ENCODE results near the gene SGMS1.
"Not testable (repeated sequence)": the region's sequence is repeated elsewhere in the genome, so short reads cannot be mapped to it uniquely, and the experiment has no call there.

SGMS1 gene

GRCh38 chr10:50552308-50552707 is 71.4 kb downstream of the SGMS1 start:
- no peaks in the 10 kb centered on the region for H3K9me3 Mint-ChIP-seq (ENCODE audit: low read depth)
- H3K4me1 Mint-ChIP-seq (ENCODE audit: low read depth): peaks cover 50% of the 10 kb centered on the region
- no peaks in the 10 kb centered on the region for H3K27me3 Mint-ChIP-seq
- H3K27ac Mint-ChIP-seq: no peak overlapping the region
- peaks cover 10% of the 10 kb centered on the region for H3K36me3 Mint-ChIP-seq
- no peak overlapping the region for H3K4me3 Mint-ChIP-seq

GRCh38 chr10:50551894-50552293 is 71.9 kb downstream of the SGMS1 start:
- Mint-ChIP-seq H3K36me3 (peaks cover 10% of the 10 kb centered on the region), H3K4me3 (no peak overlapping the region), H3K27ac (no peak overlapping the region), H3K9me3 (ENCODE audit: low read depth) (no peaks in the 10 kb centered on the region), H3K4me1 (ENCODE audit: low read depth) (peaks cover 55% of the 10 kb centered on the region), H3K27me3 (no peaks in the 10 kb centered on the region)

DNA sequence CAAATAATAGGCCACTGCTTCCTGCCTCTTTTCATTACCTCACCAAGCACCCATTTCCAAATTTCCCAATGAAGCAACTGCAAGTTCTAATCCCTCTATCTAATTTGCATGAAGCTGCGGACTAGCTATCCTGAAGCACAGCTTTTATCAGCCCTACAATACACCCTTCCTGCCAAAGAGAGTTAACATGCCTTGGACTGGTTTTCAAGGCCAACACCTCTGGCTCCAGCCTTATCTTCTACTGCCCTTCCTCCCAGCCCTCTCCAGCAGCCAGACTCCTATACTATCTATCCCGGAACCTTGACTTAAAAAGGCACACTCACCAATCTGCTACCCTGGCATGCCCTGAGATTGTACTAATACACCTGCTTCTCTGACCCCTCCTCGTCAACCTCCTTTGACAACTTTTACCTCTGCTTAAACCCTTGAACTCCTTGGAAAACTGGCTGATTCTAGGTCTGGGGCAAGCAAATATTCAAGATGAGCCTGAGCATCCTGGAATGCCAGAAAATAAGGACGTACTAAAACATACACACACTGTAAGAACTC is 73.4 kb downstream of the SGMS1 start:
- no peaks in the 10 kb centered on the region for H3K27me3 Mint-ChIP-seq
- no peaks in the 10 kb centered on the region for H3K9me3 Mint-ChIP-seq (ENCODE audit: low read depth)
- H3K36me3 Mint-ChIP-seq: peaks cover 10% of the 10 kb centered on the region
- H3K4me3 Mint-ChIP-seq: no peak overlapping the region
- H3K27ac Mint-ChIP-seq: no peak overlapping the region
- peaks cover 55% of the 10 kb centered on the region for H3K4me1 Mint-ChIP-seq (ENCODE audit: low read depth)

- H3K4me1 Mint-ChIP-seq (ENCODE audit: low read depth): peaks cover 63% of the 10 kb centered on the region
Observed at GRCh38 chr10:50549186-50549585, 74.6 kb downstream of the SGMS1 start.

DNA sequence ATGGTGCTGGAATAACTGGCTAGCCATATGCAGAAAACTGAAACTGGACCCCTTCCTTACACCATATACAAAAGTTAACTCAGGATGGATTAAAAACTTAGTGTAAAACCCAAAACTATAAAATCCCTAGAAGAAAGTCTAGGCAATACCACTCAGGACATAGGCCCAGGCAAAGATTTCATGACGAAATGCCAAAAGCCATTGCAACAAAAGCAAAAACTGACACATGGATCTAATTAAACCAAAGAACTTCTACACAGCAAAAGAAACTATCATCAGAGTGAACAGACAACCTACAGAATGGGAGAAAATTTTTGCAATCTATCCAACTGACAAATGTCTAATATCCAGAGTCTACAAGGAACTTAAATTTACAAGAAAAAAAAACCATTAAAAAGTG is 75.3 kb downstream of the SGMS1 start:
- Mint-ChIP-seq H3K4me1 (ENCODE audit: low read depth) (peaks cover 64% of the 10 kb centered on the region), H3K36me3 (peaks cover 10% of the 10 kb centered on the region), H3K27ac (peak overlapping the region; percentile 5)
- not testable (repeated sequence) for H3K4me3 Mint-ChIP-seq; H3K27me3 Mint-ChIP-seq; H3K9me3 Mint-ChIP-seq (ENCODE audit: low read depth)

More at GRCh38 chr10:50549186-50549585, 74.6 kb downstream of the SGMS1 start:
- not testable (repeated sequence) for H3K27me3 Mint-ChIP-seq; H3K4me3 Mint-ChIP-seq; H3K27ac Mint-ChIP-seq; H3K9me3 Mint-ChIP-seq (ENCODE audit: low read depth)
- H3K36me3 Mint-ChIP-seq: peaks cover 10% of the 10 kb centered on the region

DNA sequence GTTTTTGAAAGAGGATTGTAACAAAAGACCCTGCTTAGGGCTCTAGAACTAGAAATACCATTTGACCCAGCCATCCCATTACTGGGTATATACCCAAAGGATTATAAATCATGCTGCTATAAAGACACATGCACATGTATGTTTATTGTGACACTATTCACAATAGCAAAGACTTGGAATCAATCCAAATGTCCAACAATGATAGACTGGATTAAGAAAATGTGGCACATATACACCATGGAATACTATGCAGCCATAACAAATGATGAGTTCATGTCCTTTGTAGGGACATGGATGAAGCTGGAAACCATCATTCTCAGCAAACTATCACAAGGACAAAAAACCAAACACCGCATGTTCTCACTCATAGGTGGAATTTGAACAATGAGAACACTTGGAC is 77.5 kb downstream of the SGMS1 start:
- H3K27ac Mint-ChIP-seq: peak overlapping the region; percentile 10
- H3K4me3 Mint-ChIP-seq; H3K27me3 Mint-ChIP-seq; H3K9me3 Mint-ChIP-seq (ENCODE audit: low read depth): not testable (repeated sequence)
- peaks cover 78% of the 10 kb centered on the region for H3K4me1 Mint-ChIP-seq (ENCODE audit: low read depth)
- H3K36me3 Mint-ChIP-seq: peaks cover 10% of the 10 kb centered on the region

GRCh38 chr10:50545846-50546245 is 77.9 kb downstream of the SGMS1 start:
- Mint-ChIP-seq H3K27me3 (no peaks in the 10 kb centered on the region), H3K4me1 (ENCODE audit: low read depth) (peaks cover 79% of the 10 kb centered on the region), H3K4me3 (no peak overlapping the region), H3K9me3 (ENCODE audit: low read depth) (no peaks in the 10 kb centered on the region), H3K27ac (peak overlapping the region; percentile 10), H3K36me3 (peaks cover 12% of the 10 kb centered on the region)

DNA sequence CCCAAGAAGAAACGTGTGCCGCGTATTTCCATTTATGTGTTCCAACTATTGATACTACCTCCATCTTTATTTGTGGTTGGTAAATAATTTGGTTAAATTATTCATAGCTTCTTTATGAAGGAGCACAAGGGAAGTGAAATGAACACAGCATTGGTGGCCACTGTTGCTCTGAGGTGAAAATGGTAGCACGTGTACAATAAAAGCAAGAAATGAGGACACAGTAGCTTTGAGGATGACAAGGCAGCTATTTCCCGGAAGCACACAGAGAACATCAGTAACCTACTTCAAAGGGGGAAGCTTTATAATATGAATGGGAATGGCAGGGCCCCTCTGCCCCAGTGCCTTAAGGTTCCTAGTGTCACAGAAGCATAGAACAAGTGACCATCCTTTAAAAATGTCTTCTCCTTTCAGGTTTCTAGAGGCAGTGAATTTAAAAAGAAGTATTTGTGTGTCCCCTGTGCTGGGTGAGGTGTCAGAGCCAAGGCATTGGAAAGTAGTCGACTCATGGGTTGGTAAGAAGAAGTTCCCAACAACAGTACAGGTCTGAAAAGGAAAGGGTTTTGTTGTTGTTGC is 78.8 kb downstream of the SGMS1 start:
- Mint-ChIP-seq H3K4me3 (no peak overlapping the region), H3K9me3 (ENCODE audit: low read depth) (no peaks in the 10 kb centered on the region), H3K27me3 (no peaks in the 10 kb centered on the region), H3K27ac (peak overlapping the region; percentile 88), H3K36me3 (peaks cover 12% of the 10 kb centered on the region), H3K4me1 (ENCODE audit: low read depth) (peaks cover 85% of the 10 kb centered on the region)

DNA sequence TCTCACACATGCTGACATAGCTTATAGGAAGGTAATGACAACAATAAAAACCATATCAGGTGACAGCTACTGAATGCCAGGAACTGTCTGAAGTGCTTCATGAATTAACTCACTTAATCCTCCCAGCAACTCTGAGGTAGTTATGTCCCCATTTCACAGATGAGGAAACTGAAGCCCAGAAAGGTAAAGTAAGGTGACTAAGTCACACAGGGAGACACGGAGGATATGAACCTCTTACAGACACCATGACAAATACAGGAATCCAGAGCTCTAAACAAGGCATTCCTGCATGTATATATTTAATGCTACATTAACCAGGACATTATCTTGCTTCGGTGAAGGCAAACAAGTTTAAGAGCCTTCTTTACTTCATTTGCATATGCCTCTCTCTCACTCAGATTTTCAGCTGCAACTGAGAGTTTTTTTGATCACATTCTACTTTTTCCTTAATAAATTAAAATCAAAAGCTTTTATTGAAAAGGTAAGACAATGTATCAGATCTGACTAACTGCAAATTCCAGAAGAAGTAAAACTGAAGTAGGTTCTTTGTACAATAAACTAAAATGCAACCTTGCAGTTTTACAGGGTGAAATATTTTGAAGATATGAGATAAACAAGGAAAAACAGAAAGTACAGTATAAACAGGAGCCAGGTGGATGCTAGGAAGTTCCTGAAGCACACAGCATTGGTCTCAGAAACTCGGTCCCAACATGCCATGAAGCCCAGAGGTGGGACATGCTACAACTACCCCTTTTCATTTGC is 79.5 kb downstream of the SGMS1 start:
- Mint-ChIP-seq H3K27ac (peak overlapping the region; percentile 88), H3K4me1 (ENCODE audit: low read depth) (peaks cover 89% of the 10 kb centered on the region), H3K4me3 (no peak overlapping the region)

DNA sequence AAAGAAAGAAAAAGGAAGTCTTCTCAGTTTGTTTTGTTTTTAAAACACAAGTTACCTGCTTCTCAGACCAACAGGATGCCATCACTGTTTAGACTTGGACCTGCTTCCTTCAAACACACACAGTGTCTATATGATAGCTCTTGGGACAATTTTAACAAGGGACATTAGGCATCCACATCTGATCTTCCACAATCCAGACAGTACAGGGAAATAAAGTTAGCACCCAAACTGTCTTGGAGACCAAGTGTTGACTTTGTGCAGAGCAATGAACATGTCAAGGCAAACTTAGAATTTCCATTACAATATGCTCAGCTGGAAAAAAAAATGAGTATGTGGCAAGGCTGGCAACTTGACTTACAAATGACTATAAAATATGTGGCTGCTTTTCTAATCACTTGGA is 80.9 kb downstream of the SGMS1 start:
- Mint-ChIP-seq H3K4me1 (ENCODE audit: low read depth) (peaks cover 87% of the 10 kb centered on the region), H3K27me3 (no peaks in the 10 kb centered on the region), H3K27ac (peak overlapping the region; percentile 22), H3K36me3 (peaks cover 10% of the 10 kb centered on the region), H3K9me3 (ENCODE audit: low read depth) (no peaks in the 10 kb centered on the region), H3K4me3 (no peak overlapping the region)

More for the DNA sequence above, 79.5 kb downstream of the SGMS1 start:
- Mint-ChIP-seq H3K27me3 (no peaks in the 10 kb centered on the region), H3K36me3 (peaks cover 9% of the 10 kb centered on the region), H3K9me3 (ENCODE audit: low read depth) (no peaks in the 10 kb centered on the region)

- no peaks in the 10 kb centered on the region for H3K9me3 Mint-ChIP-seq (ENCODE audit: low read depth)
- H3K27ac Mint-ChIP-seq: peak overlapping the region; percentile 95
- H3K27me3 Mint-ChIP-seq: no peaks in the 10 kb centered on the region
- peaks cover 84% of the 10 kb centered on the region for H3K4me1 Mint-ChIP-seq (ENCODE audit: low read depth)
- peak overlapping the region; percentile 22 for H3K4me3 Mint-ChIP-seq
- H3K36me3 Mint-ChIP-seq: peaks cover 5% of the 10 kb centered on the region
Observed at GRCh38 chr10:50541921-50542320, 81.8 kb downstream of the SGMS1 start.

GRCh38 chr10:50541317-50541716 is 82.4 kb downstream of the SGMS1 start:
- no peaks in the 10 kb centered on the region for H3K27me3 Mint-ChIP-seq
- H3K4me3 Mint-ChIP-seq: peak overlapping the region; percentile 21
- H3K4me1 Mint-ChIP-seq (ENCODE audit: low read depth): peaks cover 89% of the 10 kb centered on the region
- peaks cover 5% of the 10 kb centered on the region for H3K36me3 Mint-ChIP-seq
- no peaks in the 10 kb centered on the region for H3K9me3 Mint-ChIP-seq (ENCODE audit: low read depth)
- H3K27ac Mint-ChIP-seq: peak overlapping the region; percentile 95

GRCh38 chr10:50540826-50541122 is 83.0 kb downstream of the SGMS1 start:
- H3K4me3 Mint-ChIP-seq: peak overlapping the region; percentile 66
- no peaks in the 10 kb centered on the region for H3K27me3 Mint-ChIP-seq
- H3K4me1 Mint-ChIP-seq (ENCODE audit: low read depth): peaks cover 89% of the 10 kb centered on the region
- H3K27ac Mint-ChIP-seq: peak overlapping the region; percentile 95
- H3K9me3 Mint-ChIP-seq (ENCODE audit: low read depth): no peaks in the 10 kb centered on the region
- peaks cover 5% of the 10 kb centered on the region for H3K36me3 Mint-ChIP-seq

GRCh38 chr10:50540069-50540825 is 83.5 kb downstream of the SGMS1 start:
- H3K4me1 Mint-ChIP-seq (ENCODE audit: low read depth): peaks cover 89% of the 10 kb centered on the region
- H3K9me3 Mint-ChIP-seq (ENCODE audit: low read depth): no peaks in the 10 kb centered on the region
- peak overlapping the region; percentile 66 for H3K4me3 Mint-ChIP-seq
- H3K27me3 Mint-ChIP-seq: no peaks in the 10 kb centered on the region
- peak overlapping the region; percentile 95 for H3K27ac Mint-ChIP-seq
- peaks cover 5% of the 10 kb centered on the region for H3K36me3 Mint-ChIP-seq
